GM21390 (cell line): ENCODE results near the gene WDR33.

Source experiments
- ATAC-seq: cut with Tn5 transposase; IDR thresholded peaks from one replicate; pipeline ENCODE4 v1.9.1; 2021; ENCODE audit not compliant: unreplicated experiment

WDR33 gene

DNA sequence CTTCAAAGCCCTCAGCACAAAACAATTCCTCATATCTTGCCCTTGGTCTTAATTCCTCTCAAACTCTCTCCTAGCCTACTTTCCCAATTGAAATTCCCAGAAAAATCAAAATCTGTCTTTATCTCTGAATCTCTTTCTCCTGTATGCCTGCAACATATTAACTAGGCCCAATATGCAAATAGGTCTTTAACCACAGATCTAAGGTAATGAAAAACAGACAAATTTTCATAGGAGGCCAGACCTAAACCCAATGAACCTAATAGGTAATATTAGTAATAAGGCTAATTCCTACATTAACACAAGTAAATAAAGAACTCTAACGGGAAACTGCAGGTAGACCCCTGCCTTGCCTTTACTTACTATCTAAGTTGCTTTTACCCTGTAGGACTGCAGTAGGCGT, 41.4 kb downstream of the WDR33 start:
- no peak for ATAC-seq

DNA sequence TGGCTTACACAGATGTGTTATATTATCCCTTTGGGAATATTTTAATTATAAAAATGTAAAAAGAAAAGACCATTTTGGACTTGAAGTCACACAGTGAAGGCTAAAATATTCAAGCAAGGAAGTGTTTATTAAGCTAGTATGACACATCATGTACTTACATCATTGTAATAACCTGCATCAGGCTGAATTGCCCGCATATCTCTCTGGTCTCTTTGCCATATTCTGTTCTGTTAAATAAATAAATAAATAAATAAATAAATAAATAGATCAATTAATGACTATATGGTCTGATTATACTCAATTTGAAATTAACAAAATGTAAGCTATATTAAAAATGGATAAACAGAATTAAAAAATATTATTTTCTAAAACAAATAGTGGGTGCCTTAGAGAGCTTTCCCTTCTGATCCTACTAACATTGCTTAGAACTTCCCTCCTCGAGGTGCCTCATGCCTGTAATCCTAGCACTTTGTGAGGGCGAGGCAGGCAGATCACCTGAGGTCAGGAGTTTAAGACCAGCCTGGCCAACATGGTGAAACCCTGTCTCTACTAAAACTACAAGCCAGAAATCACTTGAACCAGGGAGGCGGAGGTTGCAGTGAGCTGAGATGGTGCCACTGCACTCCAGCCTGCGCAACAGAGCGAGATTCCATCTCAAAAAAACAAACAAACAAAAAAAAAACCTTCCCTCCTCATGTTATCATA, 42.0 kb downstream of the WDR33 start:
- ATAC-seq = no peak

- no peak for ATAC-seq
These were observed 47.2 kb downstream of the WDR33 start for GRCh38 chr2:127763776-127764175.

- ATAC-seq = no peak
These were observed 48.1 kb downstream of the WDR33 start for GRCh38 chr2:127762846-127763245.

DNA sequence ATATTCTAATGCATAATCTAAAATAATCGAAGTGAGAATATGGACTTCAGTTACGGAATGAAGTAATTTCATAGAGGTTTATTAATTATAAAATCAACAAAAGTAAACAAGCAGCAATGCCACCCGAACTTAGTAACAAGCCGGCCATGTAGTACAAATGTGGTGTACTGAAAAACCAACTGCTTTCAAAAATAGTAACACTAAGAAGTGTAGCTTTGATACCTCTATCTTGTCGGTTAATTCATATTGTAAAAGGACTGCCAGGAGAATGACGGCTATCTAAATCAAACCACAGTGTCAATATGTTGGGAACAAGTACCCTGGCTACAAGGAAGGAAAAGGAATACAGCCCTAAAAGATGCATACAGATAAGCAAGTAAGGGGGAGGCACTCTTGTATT, 48.5 kb downstream of the WDR33 start:
- ATAC-seq = no peak

DNA sequence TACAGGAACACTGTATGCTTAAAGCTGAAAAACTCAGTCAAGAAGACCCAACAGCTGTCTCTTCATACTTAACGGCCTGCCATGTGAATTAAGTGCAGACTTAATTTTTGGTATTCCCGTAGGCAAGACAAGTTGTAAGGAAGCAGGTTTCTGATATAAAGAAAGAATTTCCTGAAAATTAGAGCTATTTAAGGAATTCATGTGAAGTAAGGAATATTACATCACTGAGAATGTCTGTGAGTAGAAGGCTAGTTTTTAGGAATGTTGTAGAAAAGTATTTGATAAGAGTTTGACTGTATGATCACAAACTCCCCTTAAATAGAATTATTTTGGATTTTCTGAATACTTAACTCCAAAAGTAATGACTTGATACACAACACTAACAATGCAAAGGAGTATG, 51.0 kb downstream of the WDR33 start:
- ATAC-seq = no peak

DNA sequence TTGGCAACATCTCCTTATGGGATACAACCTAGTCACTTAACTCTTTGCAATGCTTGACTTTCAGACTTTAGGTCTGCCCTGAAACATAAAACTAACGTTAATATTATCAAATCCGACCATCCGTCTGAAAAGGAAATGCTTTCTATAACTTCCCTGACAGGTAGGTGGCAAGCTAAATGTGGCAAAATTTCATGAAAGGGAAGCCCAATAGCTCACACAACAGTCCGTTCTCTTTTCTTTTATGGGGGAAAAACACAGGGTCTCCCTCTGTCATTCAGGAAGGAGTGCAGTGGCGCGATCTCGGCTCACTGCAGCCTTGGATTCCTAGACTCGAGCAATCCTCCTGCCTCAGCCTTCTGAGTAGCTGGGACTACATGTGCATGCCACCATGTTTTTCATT, 56.8 kb downstream of the WDR33 start:
- ATAC-seq = no peak

DNA sequence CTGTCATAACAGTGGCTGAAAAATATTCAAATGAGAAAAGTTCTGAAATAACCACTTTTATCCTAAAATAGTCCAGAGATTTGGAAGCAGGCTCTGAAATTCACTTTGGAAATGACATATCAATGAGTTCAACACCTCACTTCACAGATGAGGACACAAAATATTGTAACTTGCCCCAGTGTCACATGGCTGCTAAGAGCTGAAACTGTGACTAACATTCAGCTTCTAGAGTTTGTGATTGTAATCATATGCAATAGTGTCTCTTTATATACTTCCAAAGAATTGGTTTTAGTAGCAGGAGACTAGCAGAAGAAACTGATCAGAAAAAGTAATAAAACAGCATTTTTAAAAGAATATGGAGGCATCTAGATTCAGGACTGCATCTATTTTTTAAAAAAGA, 57.6 kb downstream of the WDR33 start:
- ATAC-seq = no peak

- ATAC-seq = peak; percentile 97
These were observed 61.4 kb downstream of the WDR33 start for GRCh38 chr2:127749537-127749936.

GRCh38 chr2:127747621-127748020, 63.4 kb downstream of the WDR33 start:
- ATAC-seq = no peak

DNA sequence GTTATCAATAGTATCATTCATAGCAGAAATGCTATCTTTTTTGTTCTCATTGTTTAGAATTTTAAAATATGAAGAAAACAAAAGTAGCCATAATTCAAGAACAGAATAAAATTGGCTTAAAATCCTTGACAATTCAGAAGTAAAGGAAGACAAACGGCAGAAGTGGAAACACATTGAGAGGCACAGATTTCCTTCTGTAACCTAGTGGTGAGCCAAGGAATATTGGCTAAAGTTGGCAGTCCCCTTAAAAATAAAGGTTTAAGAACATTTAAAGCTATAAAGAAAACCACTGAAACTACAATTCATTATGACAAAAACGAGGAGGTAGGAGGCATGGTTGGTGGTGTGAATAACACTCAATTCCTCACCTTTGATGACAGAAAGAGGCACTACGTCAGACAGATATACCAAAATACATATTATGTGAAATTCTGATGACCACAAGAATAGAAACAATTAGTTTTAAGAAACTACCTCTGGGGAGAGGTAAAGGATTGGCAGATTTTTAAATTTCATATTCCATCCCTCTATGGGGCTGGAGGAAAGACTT, 67.4 kb downstream of the WDR33 start:
- no peak for ATAC-seq

GRCh38 chr2:127740665-127741288, 70.2 kb downstream of the WDR33 start:
- no peak for ATAC-seq

DNA sequence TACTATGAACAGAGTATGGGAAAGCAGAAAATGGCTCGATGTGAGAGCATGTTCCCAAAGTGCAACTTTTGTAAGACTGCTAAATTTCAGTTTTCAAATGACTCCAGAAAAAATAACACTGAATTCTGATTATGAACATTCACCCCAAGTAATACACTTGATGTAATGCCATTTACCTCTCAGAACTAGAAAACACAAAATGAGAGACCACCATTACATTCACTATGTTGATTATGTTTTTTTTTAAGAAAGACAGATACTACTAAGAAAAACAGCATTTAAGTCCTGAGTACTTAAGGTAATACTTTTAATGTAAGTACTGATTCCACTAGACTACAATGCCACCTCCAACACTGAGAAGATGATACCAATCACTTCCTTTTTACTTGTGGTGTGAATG, 71.2 kb downstream of the WDR33 start:
- ATAC-seq = no peak

GRCh38 chr2:127737892-127738291, 73.1 kb downstream of the WDR33 start:
- ATAC-seq = no peak

GRCh38 chr2:127735537-127736399, 75.2 kb downstream of the WDR33 start:
- ATAC-seq = peak; percentile 61

DNA sequence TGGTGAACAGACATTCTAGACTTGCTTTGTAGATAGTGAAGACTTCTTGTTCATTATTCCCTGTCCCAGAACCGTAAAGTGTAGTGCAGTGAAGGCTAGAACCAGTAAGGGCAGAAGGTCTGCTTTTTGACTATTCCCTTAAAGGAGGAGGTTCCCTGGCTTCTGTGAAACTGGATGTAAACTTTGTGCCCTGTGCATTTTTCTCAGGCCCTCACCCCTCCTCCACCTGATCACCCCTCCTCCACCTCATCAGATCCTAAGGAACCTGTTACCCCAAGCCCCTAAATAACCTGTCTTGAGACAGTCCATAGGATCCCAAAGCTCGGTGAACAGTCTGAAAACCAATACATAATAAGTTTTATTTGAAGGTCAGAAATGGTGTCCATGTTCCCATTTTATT, 75.9 kb downstream of the WDR33 start:
- ATAC-seq = no peak

DNA sequence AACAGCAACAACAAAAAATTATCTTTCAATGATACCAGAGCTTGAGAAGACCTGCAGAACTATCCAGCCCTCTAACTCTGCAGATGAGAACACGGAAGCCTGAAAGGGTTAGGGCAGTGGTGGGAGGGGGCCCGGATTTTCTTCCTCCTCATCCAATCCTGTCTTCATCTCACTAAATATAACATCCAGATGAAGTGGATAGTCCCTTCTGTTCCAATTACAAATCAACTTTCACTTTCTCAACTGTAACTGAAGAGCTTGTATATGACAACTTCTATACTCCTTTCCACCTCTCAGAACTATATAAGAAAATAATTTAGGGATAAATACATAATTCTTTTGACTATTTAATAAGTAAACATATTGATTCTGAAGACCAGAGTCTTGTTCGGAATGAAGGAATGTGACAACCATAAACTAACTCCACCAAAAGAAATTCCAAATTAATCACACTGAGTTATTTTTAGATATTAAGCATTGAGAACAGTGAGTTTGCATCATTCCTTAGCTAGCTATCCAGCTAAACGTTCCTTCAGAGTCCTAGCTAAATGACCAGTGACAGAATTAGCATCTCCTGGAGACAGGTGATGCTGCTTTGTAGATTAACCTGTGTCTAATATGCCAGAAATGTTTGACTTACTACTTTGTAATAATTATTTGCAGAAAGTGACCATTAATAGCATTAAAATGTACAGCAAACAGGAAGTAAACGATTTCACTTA, 77.0 kb downstream of the WDR33 start:
- ATAC-seq = no peak

DNA sequence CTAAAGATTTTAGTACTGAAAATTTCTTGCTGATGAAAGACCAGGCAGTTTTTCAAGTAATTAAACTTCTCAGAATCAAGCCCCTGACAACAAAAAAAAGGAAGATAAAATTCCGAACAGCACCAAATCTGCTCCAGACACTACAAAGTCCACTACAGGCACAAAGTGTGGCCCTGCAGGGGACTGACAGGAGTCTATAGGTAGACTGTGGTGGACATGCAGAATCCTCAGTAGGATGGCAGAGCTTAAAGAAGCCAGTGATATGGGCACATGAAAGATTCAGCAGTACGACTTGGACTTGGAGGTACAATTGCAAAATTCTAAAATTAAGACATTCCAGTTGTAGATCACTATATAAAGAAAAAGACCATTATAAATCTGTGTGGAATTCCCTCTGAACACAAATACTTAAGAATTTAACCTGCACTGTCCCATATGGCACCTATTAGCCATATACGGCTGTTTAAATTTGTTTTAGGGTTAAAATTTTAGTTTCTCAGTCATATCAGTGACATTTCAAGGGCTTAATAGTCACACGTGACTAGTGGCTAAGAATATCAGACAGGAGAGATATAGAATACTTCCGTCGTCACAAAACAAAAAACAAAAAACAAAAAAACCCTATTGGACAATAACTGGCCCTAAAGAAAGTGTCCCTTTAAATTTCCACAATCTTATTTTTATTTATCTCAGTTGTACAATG, 77.7 kb downstream of the WDR33 start:
- ATAC-seq = no peak

DNA sequence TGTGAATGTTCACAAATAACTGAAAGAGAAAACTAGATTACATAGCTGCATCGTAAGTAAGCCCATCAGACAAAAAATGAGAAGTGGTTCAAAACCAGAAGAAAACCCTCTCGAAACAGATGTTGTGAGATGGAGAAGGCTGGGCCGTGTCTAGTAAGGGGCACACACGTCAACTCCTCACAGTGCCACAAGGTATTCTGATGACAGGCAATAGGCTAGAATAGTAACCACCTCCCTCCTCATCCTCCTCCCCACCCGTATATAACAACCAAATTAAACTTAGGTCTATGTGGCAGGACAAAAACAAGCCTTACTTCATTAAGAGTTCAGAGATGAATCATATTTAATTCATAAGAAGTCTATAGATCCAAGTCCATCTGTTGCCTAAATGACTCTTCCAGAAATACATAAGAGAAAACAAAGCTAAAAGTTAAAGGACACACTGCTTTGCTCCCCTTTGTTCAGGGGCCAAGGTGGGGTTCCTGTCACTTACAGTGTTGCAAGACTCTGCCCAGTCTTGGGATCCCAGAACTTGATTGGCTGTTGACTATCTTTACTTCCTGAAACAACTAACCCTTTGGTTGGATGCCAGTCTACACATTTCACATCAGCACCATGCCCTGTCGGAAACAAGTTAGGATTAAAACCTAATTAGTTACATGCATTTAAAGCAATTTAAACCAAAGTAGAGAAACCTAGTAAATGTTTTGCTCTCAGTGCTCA, 84.7 kb downstream of the WDR33 start:
- ATAC-seq = no peak

DNA sequence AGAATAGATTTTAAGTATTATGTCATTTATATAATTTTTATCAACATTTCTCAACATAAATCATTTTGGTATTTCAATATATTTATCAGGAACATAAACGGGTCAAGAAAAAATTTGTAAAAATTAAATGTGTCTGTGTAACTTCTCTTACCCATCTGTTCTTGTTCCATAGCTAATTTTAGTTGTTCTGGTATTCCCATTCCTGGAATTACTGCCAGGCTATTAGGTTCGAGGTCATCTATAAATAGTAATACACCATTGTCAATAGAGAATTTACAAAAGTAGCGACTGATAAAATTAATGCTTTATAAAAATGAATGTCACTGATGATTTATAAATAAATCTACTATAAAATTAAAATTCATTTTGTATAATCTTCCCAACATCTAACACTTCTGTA, 88.2 kb downstream of the WDR33 start:
- ATAC-seq = no peak
